Fibroblast of lung (primary cell): ENCODE measurements around the gene DAPK1.

Source experiments
- EZH2 ChIP-seq: IDR thresholded peaks from 2 replicates; pipeline ENCODE4 v1.5.1; 2012; ENCODE audit warnings: low read length, control low read depth, mild to moderate bottlenecking; ENCODE audit errors: missing control alignments
- TF ChIP-seq, protein P1 (sequence below), 2 donors: IDR thresholded peaks in 1 of 2; conservative IDR thresholded peaks in 1 of 2; 1 replicate in 1 of 2; 2 replicates in 1 of 2; pipeline ENCODE4 v1.5.1; 2011 to 2012; ENCODE audit warnings: low read length in 2 of 2, control low read depth in 1 of 2, inconsistent platforms in 1 of 2, low read depth in 1 of 2, mild to moderate bottlenecking in 1 of 2

DNA sequence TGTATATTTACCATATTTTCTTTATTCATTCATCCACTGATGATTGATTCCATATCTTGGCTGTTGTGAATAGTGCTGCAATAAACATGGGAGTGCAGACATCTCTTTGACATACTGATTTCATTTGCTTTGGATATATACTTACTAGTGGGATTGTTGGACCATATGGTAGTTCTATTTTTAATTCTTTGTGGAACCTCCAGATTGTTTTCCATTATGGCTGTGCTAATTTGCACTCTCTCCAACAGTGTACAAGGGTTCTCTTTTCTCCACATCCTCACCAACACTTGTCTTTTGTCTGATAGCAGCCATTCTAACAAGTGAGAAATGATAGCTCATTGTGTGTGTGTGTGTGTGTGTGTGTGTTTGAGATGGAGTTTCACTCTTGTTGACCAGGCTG lies 86.7 kb downstream of the DAPK1 start:
- no peak for TF ChIP-seq EZH2
- TF ChIP-seq, protein P1, sequence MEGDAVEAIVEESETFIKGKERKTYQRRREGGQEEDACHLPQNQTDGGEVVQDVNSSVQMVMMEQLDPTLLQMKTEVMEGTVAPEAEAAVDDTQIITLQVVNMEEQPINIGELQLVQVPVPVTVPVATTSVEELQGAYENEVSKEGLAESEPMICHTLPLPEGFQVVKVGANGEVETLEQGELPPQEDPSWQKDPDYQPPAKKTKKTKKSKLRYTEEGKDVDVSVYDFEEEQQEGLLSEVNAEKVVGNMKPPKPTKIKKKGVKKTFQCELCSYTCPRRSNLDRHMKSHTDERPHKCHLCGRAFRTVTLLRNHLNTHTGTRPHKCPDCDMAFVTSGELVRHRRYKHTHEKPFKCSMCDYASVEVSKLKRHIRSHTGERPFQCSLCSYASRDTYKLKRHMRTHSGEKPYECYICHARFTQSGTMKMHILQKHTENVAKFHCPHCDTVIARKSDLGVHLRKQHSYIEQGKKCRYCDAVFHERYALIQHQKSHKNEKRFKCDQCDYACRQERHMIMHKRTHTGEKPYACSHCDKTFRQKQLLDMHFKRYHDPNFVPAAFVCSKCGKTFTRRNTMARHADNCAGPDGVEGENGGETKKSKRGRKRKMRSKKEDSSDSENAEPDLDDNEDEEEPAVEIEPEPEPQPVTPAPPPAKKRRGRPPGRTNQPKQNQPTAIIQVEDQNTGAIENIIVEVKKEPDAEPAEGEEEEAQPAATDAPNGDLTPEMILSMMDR (conservative IDR thresholded peaks at IDR 0.05 in 1 of 2, IDR thresholded peaks at IDR 0.05 in 1 of 2; ENCODE audit: low read depth in 1 of 2, low read length in 2 of 2) = no peak
